C4-2B (cell line): ENCODE measurements around the gene UBR1.

Source experiments
- H3K27ac ChIP-seq: fragments of 450-650 bp; 2 replicates; pipeline ENCODE4 v1.5.1; 2017
- CTCF ChIP-seq: fragments of 450-650 bp; conservative IDR thresholded peaks from 2 replicates; pipeline ENCODE4 v1.5.1; 2017; ENCODE audit warnings: mild to moderate bottlenecking
- ZFX ChIP-seq: fragments of 450-650 bp; IDR thresholded peaks from 2 replicates; pipeline ENCODE4 v1.6.1; 2017

UBR1 gene

GRCh38 chr15:43095708-43096347 is 10.0 kb downstream of the UBR1 start:
- no peak for TF ChIP-seq ZFX
- no peak for TF ChIP-seq CTCF
- no peak overlapping the region for H3K27ac ChIP-seq

- no peak overlapping the region for H3K27ac ChIP-seq
- TF ChIP-seq CTCF (no peak), ZFX (no peak)
Measured at GRCh38 chr15:43095243-43095642, 10.6 kb downstream of the UBR1 start.

GRCh38 chr15:43094416-43095030 is 11.3 kb downstream of the UBR1 start:
- no peak overlapping the region for H3K27ac ChIP-seq
- TF ChIP-seq CTCF (no peak), ZFX (no peak)

- H3K27ac ChIP-seq: no peak overlapping the region
Measured at GRCh38 chr15:43093026-43093425, 12.8 kb downstream of the UBR1 start.

GRCh38 chr15:43091859-43092258 is 14.0 kb downstream of the UBR1 start:
- no peak overlapping the region for H3K27ac ChIP-seq
- TF ChIP-seq ZFX (no peak), CTCF (no peak)

More at GRCh38 chr15:43093026-43093425, 12.8 kb downstream of the UBR1 start:
- no peak for TF ChIP-seq CTCF
- no peak for TF ChIP-seq ZFX

DNA sequence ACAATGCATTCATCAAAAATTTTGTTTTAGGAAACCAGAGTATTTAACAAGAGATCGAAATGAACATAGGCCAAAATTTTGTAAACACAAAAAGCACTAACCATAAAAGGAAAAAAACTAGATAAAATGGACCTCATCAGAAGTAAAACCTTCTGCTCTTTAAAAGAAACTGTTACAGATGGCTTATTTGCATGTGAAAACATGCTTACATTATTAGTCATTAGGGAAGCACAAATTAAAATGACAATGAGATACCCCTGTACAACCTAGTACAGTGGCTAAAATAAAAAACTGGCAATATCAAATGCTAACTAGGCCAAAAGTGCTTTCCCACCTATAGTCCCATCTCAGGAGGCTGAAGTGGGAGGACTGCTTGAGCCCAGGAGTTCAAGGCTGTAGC is 19.3 kb downstream of the UBR1 start:
- TF ChIP-seq CTCF (no peak), ZFX (no peak)
- H3K27ac ChIP-seq: no peak overlapping the region

DNA sequence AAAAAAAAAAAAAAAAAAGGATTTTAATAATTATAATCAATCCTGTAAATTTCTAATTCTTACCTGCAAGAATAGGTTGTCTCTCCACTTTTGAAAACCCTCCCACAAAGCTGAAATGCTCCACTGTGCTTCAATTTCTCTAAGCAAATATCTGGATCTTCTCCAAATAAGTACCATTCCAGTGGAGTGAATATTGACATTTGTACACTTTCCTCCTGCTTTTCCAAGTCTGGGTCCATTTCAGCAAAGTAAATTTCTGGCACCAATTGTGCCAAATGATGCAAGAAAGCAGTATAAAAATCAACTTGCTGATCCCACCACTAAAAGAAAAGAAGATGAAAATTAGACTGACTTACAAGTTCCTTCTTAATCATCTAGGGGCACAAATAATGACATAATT is 19.9 kb downstream of the UBR1 start:
- H3K27ac ChIP-seq: no peak overlapping the region
- TF ChIP-seq ZFX: no peak
- no peak for TF ChIP-seq CTCF
